Testis (tissue), 3 donors: ENCODE data around the gene OTX1. TPM values are rescaled to one million over a fixed set of nuclear protein-coding genes. Genes with fewer than 3 reads are reported as not detected.

ENCODE experiments used
- DNase-seq: peaks from one replicate; pipeline ENCODE4 v3.0.0-alpha.2; 2019
- H3K27ac ChIP-seq, 2 donors: fragments of 200-600 bp; sonication (generic); one replicate each; pipeline ENCODE4 v1.5.1; 2019
- H3K27me3 ChIP-seq: fragments of 200-600 bp; sonication (generic); one replicate; pipeline ENCODE4 v1.5.1; 2019
- H3K36me3 ChIP-seq: fragments of 200-600 bp; sonication (generic); one replicate; pipeline ENCODE4 v1.5.1; 2017; ENCODE audit warnings: low read depth; ENCODE audit errors: missing control alignments
- H3K4me1 ChIP-seq: fragments of 200-600 bp; sonication (generic); one replicate; pipeline ENCODE4 v1.5.1; 2019
- H3K4me3 ChIP-seq, 2 donors: fragments of 200-600 bp; sonication (generic); one replicate each; pipeline ENCODE4 v1.5.1; 2017 to 2019
- H3K9me3 ChIP-seq: fragments of 200-600 bp; sonication (generic); one replicate; pipeline ENCODE4 v1.5.1; 2017
- POLR2A ChIP-seq: fragments of 450-650 bp; IDR thresholded peaks from one replicate; pipeline ENCODE4 v1.6.1; 2017; ENCODE audit warnings: antibody characterized with exemption, mild to moderate bottlenecking, moderate library complexity
- WGBS, 2 donors: methylation state at CpG; one replicate each; pipeline ENCODE4 v1.1.5; 2018; 5-methylcytosine and 5-hydroxymethylcytosine counted together
- intact Hi-C: fragments of 100-400 bp; cut with DNase I; formaldehyde crosslinking; loops from one replicate; pipeline ENCODE4 v1.15.1; 2023; ENCODE audit warnings: low total_unique reads
- polyA plus RNA-seq: library from polyadenylated mRNA; stranded (reverse); fragments of 350-450 nt; fragmentation: Illumina TruSeq; extraction: RNeasy Lipid Tissue Mini Kit (QIAGEN cat#74804); gene quantifications from one replicate; pipeline ENCODE4 v1.2.3, GENCODE V29; 2014; ENCODE audit warnings: low read depth, low replicate concordance; ENCODE audit not compliant: insufficient read depth
- total RNA-seq, 2 donors: library from RNA; depleted of rRNA; stranded (reverse); fragments of >200 nt; gene quantifications; one replicate each; pipeline ENCODE4 v1.2.3, GENCODE V29; 2016
- TF ChIP-seq, protein P1 (sequence below), 3 experiments: fragments of 450-650 bp in 2 of 3; fragments of 200-600 bp in 1 of 3; sonication (generic) in 1 of 3; IDR thresholded peaks; one replicate each; pipeline ENCODE4 v1.5.1; 2016 to 2019; ENCODE audit warnings: antibody characterized with exemption in 3 of 3, mild to moderate bottlenecking in 2 of 3, moderate library complexity in 1 of 3

The OTX1 gene
- total and polyA plus RNA-seq, 3 donors from 2014 or later = 0.36 to 0.56 (median 0.39) TPM

DNA sequence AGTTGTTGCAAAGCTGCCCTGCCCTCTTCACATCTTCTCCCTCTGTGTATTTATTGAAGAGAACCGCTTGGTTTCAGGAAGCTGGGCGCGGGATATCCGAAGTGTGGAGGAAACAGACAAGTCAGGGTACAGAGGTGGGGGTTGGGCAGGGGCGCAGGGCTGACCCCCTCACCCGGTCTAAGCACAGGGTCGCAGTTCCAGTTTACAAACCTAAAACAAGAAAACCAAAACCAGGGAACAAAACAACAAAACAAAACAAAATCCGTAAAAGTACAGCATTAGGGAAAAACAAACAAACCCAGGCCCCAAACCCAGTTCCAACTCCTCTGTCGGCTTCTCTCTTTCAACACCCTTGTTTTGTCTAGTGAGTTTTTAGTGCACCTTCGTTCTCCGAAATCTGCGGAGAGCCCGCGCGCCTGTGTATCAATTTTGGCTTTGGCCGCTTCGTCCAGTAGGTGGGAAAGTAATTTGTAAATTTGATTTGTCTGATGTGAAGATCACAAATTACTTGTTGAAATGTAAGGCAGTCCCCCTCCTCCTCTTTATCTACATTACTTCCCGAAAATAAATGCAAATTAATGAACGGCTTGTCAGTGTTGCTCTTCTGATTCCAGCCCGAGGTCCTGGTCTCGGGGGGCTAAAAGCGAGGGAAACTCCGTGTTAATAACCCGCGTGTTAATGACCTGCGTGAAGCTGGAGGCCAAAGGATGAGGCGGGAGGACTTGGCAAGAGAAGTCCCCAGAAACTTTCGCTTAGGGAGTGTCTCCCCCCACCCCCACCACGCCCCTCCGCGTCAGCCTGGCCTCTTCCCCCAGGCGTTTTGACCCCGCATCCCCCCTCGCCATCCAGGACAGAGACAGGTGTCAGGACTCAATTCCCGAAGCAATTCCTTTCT lies 6.9 kb downstream of the OTX1 start:
- intact Hi-C loops = no loop called here
- Histone ChIP-seq H3K4me1 (peaks cover 13% of the 10 kb centered on the region), H3K9me3 (no peaks in the 10 kb centered on the region), H3K36me3 (no peaks in the 10 kb centered on the region), H3K27me3 (peaks cover 4% of the 10 kb centered on the region), H3K4me3 (no peak overlapping the region), H3K27ac (no peak overlapping the region)
- no peak for DNase-seq
- TF ChIP-seq, protein P1, sequence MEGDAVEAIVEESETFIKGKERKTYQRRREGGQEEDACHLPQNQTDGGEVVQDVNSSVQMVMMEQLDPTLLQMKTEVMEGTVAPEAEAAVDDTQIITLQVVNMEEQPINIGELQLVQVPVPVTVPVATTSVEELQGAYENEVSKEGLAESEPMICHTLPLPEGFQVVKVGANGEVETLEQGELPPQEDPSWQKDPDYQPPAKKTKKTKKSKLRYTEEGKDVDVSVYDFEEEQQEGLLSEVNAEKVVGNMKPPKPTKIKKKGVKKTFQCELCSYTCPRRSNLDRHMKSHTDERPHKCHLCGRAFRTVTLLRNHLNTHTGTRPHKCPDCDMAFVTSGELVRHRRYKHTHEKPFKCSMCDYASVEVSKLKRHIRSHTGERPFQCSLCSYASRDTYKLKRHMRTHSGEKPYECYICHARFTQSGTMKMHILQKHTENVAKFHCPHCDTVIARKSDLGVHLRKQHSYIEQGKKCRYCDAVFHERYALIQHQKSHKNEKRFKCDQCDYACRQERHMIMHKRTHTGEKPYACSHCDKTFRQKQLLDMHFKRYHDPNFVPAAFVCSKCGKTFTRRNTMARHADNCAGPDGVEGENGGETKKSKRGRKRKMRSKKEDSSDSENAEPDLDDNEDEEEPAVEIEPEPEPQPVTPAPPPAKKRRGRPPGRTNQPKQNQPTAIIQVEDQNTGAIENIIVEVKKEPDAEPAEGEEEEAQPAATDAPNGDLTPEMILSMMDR (IDR thresholded peaks at IDR 0.05) = no peak
- TF ChIP-seq POLR2A = no peak
- 17 to 20% methylated on average over 28 to 35 of the region's 35 CpGs for WGBS, 2 donors

DNA sequence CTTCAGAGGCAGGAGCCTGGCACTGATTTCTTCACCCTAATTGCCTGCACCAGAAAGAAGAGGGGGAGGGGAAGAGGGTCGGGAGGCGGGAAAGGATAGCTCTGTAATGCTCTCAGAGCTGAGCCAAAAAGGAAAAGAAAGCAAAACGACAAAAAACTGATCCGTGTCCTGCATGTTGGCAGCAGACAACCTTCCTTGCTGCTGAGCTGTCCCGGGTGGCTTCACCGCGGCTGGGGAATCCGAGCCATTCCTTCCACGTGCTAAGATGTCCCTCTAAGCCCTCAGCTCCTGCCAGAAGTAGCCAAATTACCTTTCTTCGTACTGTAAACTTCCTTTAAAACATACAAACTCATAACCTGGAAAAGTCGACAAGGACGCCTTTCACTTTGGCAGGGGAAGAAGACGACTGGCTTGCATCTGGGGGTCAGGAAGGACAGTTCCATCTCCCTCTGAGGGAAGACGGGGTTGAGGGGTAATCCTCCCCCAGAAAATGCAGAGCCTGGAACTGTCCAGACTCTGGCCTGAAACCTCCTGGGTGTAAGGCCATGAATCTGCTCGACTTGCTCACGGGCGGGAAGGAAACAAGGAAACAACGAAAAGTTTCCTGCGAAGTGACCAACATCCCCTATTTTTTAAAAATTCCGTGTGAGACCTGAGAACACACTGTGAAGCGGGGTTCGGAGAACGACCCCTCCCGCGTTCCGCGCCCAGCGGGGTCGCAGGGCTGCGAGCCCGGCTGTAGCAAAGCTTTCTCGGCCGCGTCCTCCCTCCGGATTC lies 7.7 kb downstream of the OTX1 start:
- TF ChIP-seq, protein P1 (IDR thresholded peaks at IDR 0.05) = no peak
- no peak for TF ChIP-seq POLR2A
- WGBS, 2 donors = 4 to 9% methylated on average over 18 to 35 of the region's 35 CpGs
- intact Hi-C loops = no loop called here
- Histone ChIP-seq H3K4me1 (peaks cover 13% of the 10 kb centered on the region), H3K9me3 (no peaks in the 10 kb centered on the region), H3K4me3 (peak overlapping the region; percentile 39 to 43), H3K36me3 (no peaks in the 10 kb centered on the region), H3K27me3 (peaks cover 4% of the 10 kb centered on the region), H3K27ac (no peak overlapping the region)
- DNase-seq = peak; percentile 25

DNA sequence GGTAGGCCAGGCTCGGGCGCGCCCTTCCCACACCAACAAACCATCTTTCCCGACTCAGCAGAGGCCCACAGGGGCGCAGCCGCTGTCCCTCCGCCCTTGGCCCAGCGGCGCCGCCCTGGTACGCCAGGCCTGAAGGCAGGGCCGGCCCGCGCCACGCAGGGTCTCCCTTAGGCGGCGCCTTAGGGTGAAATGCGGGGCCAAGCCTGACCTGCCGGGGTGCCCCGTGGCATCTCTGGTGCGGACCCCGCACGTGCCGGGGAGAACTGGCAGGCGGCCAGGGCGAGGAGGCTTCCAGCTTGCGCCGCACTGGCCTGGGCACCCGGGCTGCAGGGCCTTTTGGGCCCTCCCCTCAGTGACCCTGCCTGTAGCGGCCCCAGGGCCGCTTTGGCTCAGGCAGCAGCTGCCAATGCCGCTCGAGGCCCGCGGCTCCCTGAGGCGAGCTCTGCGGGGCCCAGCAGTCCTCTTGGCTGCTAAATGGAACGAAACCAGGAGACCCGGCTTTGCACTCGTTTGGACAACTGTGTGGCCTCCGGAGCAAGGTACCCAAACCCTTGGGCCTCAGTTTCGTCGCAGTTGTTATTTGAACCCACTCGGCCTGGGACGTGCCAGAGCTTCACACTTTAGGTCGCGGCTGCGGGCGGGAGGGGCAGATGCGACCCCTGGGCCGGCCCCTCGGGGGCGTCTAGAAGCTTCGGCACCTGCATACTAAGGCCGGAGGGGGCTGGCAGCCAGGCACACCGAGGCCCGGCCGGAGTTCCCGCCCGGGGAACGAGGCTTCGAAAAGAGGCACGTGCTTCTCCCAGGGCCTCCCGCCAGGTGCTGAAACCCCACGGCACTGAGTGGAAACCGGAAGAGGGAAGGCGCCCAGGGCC lies 8.5 kb downstream of the OTX1 start:
- peaks cover 4% of the 10 kb centered on the region for H3K27me3 ChIP-seq
- WGBS, 2 donors = 6 to 10% methylated on average over 15 to 50 of the region's 67 CpGs
- peak; percentile 36 for DNase-seq
- intact Hi-C loops = no loop called here
- TF ChIP-seq, protein P1 (IDR thresholded peaks at IDR 0.05) = no peak
- TF ChIP-seq POLR2A = no peak
- peaks cover 8% of the 10 kb centered on the region for H3K4me1 ChIP-seq
- H3K4me3 ChIP-seq = peak overlapping the region; percentile 39 to 43
- H3K36me3 ChIP-seq = no peaks in the 10 kb centered on the region
- H3K9me3 ChIP-seq = no peaks in the 10 kb centered on the region
- H3K27ac ChIP-seq = no peak overlapping the region

DNA sequence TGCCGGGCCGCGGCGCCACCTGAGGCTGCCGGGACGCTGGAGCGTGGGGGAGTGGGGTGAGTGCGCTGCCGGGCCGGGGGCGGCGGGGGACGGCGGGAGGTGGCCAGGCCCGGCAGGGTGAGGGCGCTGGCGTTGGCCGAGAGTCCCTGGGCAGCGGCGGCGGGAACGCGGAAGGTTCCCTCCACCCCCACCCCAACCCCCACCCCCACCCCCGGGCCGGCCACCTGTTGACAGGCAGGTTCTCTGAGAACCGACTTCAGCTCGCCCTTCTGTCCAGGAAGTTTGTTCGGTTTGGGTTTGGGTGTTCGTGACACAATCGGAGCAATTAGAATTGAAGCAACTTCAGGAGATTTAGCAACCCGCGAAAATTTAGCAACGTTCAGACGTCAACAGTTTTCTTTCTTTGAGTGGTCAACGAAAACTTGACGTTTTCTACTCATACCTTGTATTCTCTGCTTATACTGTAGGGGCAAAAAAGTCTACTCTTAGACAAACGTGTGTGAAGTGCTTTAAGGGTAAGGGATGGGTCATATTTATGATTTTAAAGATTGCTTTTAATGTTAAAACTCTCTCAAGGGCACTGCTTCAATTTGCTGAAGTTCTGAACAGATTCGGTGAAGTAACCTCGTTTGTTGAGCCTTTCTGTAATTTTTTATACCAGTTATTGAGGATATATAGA lies 9.3 kb downstream of the OTX1 start:
- peaks cover 4% of the 10 kb centered on the region for H3K27me3 ChIP-seq
- intact Hi-C loops = no loop called here
- H3K9me3 ChIP-seq = no peaks in the 10 kb centered on the region

More for the DNA sequence above, 9.3 kb downstream of the OTX1 start:
- H3K36me3 ChIP-seq = no peaks in the 10 kb centered on the region
- H3K4me3 ChIP-seq = peak overlapping the region; percentile 39 to 43
- TF ChIP-seq POLR2A = no peak
- TF ChIP-seq, protein P1 (IDR thresholded peaks at IDR 0.05) = no peak
- no peak overlapping the region for H3K27ac ChIP-seq
- peak; percentile 15 for DNase-seq
- WGBS, 2 donors = 9 to 17% methylated on average over 15 to 25 of the region's 39 CpGs
- H3K4me1 ChIP-seq = peaks cover 8% of the 10 kb centered on the region
